HG03064 (cell line): ENCODE data around the gene NRIP3.

ENCODE experiments used
- ATAC-seq: cut with Tn5 transposase; IDR thresholded peaks from one replicate; pipeline ENCODE4 v1.9.1; 2021; ENCODE audit warnings: low read depth; ENCODE audit not compliant: unreplicated experiment

NRIP3 gene

GRCh38 chr11:8934742-8935488 is 68.9 kb downstream of the NRIP3 start:
- no peak for ATAC-seq

GRCh38 chr11:8933931-8934330 is 69.9 kb downstream of the NRIP3 start:
- no peak for ATAC-seq

DNA sequence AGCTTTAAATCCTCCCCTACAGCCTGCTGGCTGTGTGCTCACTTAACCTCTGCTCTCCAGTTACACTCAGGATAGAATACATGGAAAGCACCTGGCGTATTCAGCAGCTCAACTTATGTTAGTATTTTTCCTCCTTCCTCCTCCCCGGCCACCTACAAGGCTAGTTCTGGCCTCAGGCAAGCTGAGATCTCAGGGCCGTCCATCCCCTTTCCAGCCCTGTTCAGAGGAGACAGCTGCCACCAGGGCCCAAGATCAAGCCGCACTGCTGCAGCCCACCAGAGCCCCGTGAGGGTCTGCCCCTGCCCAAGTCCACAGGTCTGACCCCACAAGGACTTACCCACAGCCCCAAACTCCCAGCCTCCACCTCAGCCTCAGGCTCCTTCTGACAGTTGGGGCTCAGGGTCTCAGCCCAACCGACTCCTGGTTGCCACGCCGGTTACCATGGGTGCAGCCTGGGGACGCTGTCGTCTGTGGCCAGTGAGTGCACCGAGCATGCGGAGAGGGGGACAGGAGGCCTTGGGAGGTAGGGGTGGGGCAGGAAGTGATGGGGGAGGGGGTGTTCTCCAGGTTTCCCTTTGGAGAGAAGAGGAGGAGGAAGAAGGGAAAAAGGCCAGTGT is 71.1 kb downstream of the NRIP3 start, which contains the start of gene C11orf16:
C11orf16 (minus strand) TSS at position 384 of the 617 bp plus-strand sequence. CDS start 639 bp downstream, outside the sequence.
- no peak for ATAC-seq
